ENCODE results near the gene INTS11.

Gene INTS11

DNA sequence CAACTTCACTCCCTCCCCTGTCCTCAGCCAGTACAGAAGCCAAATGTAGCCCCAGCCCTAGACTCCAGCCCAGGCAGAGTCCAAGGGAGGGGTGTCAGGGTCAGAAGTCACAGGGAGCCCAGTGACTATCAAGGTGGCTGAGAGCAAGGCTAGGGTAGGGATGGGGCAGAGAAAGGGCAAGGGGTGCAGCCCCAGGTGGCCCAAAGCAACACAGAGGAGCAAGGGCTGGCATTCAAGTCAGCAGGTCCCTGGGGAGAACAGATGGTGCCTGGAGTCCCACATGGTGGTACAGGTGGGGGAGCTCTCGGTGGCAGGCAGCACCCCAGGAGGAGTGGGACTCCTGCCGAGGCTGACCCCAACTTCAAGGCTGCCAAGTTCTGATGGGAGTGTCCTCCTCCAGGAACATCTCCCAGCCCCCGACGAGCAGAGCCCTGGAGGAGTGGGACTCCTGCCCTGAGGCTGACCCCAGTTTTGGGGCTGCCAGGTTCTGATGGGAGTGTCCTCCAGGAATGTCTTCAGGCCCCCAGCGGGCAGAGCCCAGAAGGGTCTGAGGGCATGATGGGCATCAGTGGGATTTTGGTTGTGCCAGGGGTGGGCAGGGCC is 28.4 kb upstream of the INTS11 start:
- H3K4me1 ChIP-seq (ENCODE audit: low read depth, poor library complexity, severe bottlenecking): peaks cover 10% of the 10 kb centered on the region
- H3K4me3 ChIP-seq (IDR thresholded peaks at IDR 0.05; ENCODE audit: insufficient read depth, low read depth, low read length): no peak overlapping the region
- no peaks in the 10 kb centered on the region for H3K36me3 ChIP-seq (ENCODE audit: insufficient read depth)
- no peaks in the 10 kb centered on the region; the same call in 1 of the 2 replicates for H3K79me2 ChIP-seq (ENCODE audit: insufficient read depth, low read depth)
- H3K27ac ChIP-seq: no peak overlapping the region
- H3K9ac ChIP-seq: no peak overlapping the region
- H2AFZ ChIP-seq (ENCODE audit: low read depth): no peak overlapping the region
- no peak for TF ChIP-seq CTCF (conservative IDR thresholded peaks at IDR 0.05; ENCODE audit: low read depth, low read length)
- H3K27me3 ChIP-seq (ENCODE audit: insufficient read depth, low read depth): no peaks in the 10 kb centered on the region; the same call in 1 of the 2 replicates
- H4K20me1 ChIP-seq (ENCODE audit: insufficient read depth): no peaks in the 10 kb centered on the region
- H3K4me2 ChIP-seq: no peak overlapping the region

DNA sequence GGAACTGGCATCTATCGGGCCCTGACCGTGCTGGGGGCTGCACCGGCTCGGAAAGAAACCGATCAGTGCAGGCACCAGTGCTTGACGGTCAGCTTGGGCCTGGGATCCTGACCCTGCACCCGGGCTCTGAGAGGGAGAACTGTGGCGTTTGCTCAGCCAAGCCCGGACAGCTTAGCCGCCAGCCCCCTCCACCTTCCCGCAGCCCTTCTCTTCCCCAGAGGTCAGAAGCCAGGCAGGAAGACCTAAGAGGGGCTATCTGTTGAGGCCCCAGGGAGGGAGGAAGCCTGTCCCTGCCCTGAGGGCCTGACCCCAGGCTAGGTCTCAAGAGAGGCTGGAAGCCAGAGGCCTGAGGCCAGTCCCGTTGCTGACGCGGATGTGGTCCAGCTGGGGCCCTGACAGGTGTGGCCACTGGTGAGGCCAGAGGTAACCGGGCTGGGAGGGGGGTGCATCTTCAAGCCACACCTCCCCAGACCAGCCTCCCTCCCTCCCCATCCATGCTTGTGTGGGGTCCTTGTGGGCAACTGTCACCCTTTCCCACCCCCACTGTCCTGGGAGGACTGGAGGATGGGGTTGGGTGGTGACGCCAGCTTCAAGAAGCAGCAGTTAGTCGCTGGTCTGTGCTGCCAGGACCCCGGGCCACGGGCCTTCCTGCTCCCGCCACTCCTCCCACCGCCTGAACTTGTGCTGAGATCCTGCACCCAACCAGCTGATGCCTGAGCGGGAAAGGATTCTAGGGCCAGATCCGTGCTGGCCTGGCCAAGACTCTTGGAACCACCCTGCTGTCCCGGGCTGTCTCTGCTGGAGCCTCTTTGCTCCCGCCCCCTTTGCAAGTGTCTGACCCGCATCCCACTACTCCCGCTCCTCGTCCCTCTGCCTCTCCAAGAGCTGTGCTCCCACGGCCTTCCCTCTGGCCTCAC is 27.3 kb upstream of the INTS11 start:
- Histone ChIP-seq H3K9ac (no peak overlapping the region), H2AFZ (ENCODE audit: low read depth) (no peak overlapping the region), H3K4me3 (IDR thresholded peaks at IDR 0.05; ENCODE audit: insufficient read depth, low read depth, low read length) (no peak overlapping the region), H4K20me1 (ENCODE audit: insufficient read depth) (no peaks in the 10 kb centered on the region), H3K27me3 (ENCODE audit: insufficient read depth, low read depth) (no peaks in the 10 kb centered on the region; the same call in 1 of the 2 replicates), H3K79me2 (ENCODE audit: insufficient read depth, low read depth) (no peaks in the 10 kb centered on the region; the same call in 1 of the 2 replicates), H3K36me3 (ENCODE audit: insufficient read depth) (no peaks in the 10 kb centered on the region), H3K27ac (no peak overlapping the region), H3K4me2 (no peak overlapping the region), H3K4me1 (ENCODE audit: low read depth, poor library complexity, severe bottlenecking) (peaks cover 17% of the 10 kb centered on the region)
- TF ChIP-seq CTCF (conservative IDR thresholded peaks at IDR 0.05; ENCODE audit: low read depth, low read length): no peak

DNA sequence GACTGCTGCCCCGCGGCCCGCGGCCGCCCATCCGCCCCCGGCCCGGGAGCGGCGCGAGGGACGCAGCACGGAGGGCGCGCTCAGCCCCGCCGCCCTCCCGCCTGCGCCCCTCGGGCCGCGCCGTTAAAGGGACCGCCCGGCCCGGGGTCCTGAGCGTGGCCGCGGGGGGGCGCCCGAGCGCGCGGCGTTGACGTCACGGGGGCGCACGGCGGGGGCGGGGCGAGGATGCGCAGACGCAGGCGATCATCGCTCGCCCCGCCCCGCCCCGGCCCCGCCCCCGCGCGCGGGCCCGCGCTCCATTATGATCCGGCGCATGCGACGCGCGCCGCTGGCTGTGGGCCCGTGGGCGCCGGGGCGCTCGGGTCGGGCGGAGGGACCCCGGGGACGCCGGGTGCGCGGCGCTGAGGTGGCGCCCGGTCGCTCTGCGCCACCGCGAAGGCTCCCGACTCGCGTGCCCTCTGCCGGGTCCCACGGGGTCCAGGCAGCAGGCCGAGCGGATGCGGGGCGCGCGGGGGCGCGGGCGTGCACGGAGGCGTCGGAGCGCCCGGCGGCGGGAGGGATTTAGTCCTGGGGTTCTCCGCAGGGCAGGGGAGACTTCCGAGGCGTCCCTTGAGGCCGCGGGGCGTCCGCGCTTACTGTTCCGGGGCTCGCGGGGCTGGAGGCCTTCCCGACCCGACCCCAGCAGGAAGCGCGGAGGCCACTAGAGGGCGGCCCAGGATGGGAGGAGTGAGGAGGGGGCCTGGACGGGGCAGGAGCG is 25.0 kb upstream of the INTS11 start, which contains the start of gene DVL1:
TSS of gene DVL1 (minus strand) at position 163 of the 757 bp plus-strand sequence. CDS start 353 bp downstream, outside the sequence.
- Histone ChIP-seq H3K9ac (peak within 1 kb of the TSS; percentile 76; the same call in 1 of the 2 replicates), H3K27me3 (ENCODE audit: insufficient read depth, low read depth) (no peaks in the 10 kb centered on the region; the same call in 1 of the 2 replicates), H3K4me2 (peak within 1 kb of the TSS; percentile 67), H2AFZ (ENCODE audit: low read depth) (peak within 1 kb of the TSS; percentile 59), H3K36me3 (ENCODE audit: insufficient read depth) (no peaks in the 10 kb centered on the region), H3K4me3 (IDR thresholded peaks at IDR 0.05; ENCODE audit: insufficient read depth, low read depth, low read length) (peak within 1 kb of the TSS; percentile 40), H4K20me1 (ENCODE audit: insufficient read depth) (no peaks in the 10 kb centered on the region), H3K4me1 (ENCODE audit: low read depth, poor library complexity, severe bottlenecking) (peaks cover 17% of the 10 kb centered on the region), H3K79me2 (ENCODE audit: insufficient read depth, low read depth) (no peaks in the 10 kb centered on the region; the same call in 1 of the 2 replicates), H3K27ac (peak within 1 kb of the TSS; percentile 46)
- peak; percentile 31 for TF ChIP-seq CTCF (conservative IDR thresholded peaks at IDR 0.05; ENCODE audit: low read depth, low read length)
